Esophagus mucosa (tissue), 1 donor: Measurements from ENCODE around the gene VAMP8. TPM values are rescaled to one million over a fixed set of nuclear protein-coding genes. Genes with fewer than 3 reads are reported as not detected.
A peak's percentile ranks its signal among the peaks of the same experiment; 100 is the strongest.
"Not testable (repeated sequence)": the region's sequence is repeated elsewhere in the genome, so short reads cannot be mapped to it uniquely, and the experiment has no call there.

ENCODE experiments used
- ATAC-seq: fragments of 200-7000 bp; cut with Tn5 transposase; one replicate; pipeline ENCODE4 v1.9.1; 2020
- total RNA-seq: library from RNA; stranded (reverse); gene quantifications from one replicate; pipeline ENCODE4 v1.2.4, GENCODE V29; 2023
- donor health status: DM: yes; HTN: yes; CAD: no.

Gene VAMP8
- total RNA-seq, result 264 TPM

DNA sequence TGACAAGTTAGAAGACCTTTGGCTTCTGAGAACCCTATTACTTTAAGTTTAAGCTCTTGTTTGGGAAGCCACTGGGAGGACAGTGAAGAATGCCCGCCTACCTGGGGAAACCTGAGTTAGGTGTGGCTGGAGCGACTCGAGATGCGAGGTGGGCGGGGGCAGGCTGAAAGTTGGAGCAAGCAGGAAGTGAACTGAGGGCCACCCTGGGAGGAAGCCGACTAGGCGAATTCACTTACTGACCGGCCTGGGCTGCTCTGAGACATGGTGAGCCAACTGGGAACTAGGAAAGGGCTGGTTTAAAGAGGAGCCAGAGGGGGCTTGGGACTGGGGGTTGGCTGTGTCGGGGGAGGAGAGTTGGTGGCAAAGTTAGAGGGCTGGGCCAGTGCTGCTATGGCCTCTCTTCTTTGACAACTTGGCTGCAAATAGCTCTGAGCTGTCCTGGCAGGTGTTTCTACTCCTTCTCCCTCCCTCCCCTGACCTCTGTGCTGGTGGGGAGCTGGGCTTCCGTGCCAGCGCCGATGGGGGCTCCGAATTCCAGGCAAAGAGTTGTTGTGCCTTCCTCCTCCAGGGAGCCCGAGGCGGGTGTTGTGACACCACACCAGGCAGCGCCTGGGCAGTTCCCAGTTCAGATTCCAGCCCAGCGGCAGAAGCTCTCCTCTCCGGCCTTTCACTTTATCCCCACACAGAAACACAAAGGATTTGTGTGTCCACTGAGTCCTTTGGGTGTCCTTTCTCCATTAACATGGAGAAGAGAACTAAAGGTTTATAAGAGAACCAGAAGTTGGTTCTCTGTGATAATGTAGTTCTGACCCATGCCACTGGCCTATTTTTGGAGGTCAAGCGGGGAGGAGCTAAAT lies at the start of gene VAMP8:
TSS of gene VAMP8 (plus strand) at position 201 of the 857 bp plus-strand sequence. CDS start at position 262, 61 bp downstream.
- ATAC-seq, result peak; percentile 91

DNA sequence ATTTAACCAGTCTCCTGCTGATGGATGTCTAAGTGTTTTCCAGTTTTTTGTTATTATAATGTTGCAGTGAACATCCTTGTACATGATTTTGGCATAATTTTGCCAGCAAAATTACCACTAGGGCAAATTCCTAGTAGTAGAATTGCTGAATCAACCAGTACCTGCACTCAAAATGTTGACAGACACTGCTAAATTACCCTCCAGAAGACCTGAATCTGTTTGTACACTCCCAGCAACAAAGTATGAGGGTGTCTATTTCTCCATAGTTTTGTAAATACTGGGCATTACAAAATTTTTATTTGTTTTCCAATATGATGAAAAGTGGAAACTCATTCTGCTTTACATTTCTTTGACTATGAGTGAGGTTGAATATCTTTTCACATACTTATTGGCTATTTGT lies 49.6 kb upstream of the VAMP8 start:
- ATAC-seq, result no peak

GRCh38 chr2:85528355-85528754 lies 49.0 kb upstream of the VAMP8 start:
- ATAC-seq, result no peak

- no peak for ATAC-seq
Observed at GRCh38 chr2:85529809-85530208, 47.6 kb upstream of the VAMP8 start.

GRCh38 chr2:85531589-85531988 lies 45.8 kb upstream of the VAMP8 start:
- peak; percentile 29 for ATAC-seq

- no peak for ATAC-seq
Observed at GRCh38 chr2:85534099-85534498, 43.3 kb upstream of the VAMP8 start.

GRCh38 chr2:85534881-85535280 lies 42.5 kb upstream of the VAMP8 start:
- no peak for ATAC-seq

DNA sequence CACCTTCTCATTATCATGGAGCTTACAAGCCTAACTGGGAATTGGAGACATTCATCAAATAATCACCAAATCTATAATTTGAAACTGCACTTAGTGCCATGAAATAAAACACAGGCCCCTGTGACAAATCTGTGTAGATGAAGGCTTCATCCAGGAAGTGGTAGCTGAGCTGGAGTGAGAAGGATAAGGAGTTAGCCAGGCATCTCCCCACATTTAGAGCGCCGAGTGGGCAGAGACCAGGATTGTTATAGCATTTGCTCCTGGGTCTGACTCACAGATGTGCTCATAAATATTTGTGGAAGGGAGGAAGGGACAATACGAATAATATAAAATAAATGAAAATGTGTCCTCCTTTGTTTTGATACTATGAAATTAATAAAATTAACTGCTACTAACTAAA lies 40.9 kb upstream of the VAMP8 start:
- ATAC-seq, result no peak

- ATAC-seq, result peak; percentile 0
Observed at GRCh38 chr2:85537600-85538506, 39.5 kb upstream of the VAMP8 start.

- ATAC-seq, result peak; percentile 88
Observed at GRCh38 chr2:85538507-85539360, 38.7 kb upstream of the VAMP8 start, which contains the start of gene MAT2A. MAT2A (plus strand) TSS chr2:85539168; CDS start chr2:85539288, 120 bp downstream.

GRCh38 chr2:85539361-85540132 lies 37.8 kb upstream of the VAMP8 start:
- peak; percentile 70 for ATAC-seq

- ATAC-seq, result no peak
Observed at GRCh38 chr2:85540133-85540648, 37.2 kb upstream of the VAMP8 start.

DNA sequence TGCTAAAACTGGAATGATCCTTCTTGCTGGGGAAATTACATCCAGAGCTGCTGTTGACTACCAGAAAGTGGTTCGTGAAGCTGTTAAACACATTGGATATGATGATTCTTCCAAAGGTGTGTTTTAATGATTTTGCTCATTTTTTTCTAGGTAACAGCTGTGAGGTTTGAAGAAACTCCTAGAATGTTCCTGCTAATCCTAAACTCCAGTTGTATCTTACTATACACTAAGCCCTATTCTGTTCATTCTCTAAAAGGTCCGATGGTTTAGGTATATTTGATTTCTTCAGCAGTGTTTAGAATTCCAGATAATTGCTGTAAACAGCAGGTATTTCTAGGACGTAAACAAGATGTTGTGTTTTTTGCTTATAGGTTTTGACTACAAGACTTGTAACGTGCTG lies 36.1 kb upstream of the VAMP8 start:
- ATAC-seq, result no peak

- ATAC-seq, result no peak
Observed at GRCh38 chr2:85541753-85542457, 35.5 kb upstream of the VAMP8 start.

DNA sequence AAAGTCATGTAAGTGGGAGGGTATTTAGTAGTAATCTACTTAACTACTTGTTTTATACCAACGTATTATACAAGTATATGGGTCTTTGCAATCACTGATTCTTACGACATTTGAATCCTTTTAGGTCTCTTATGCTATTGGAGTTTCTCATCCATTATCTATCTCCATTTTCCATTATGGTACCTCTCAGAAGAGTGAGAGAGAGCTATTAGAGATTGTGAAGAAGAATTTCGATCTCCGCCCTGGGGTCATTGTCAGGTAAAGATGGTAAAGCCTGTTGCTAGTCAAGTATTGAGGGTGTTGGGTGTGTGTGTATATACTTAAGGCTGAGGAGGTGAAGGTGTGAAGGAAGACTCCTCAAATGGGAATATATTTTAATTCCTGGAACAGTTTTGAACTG lies 34.6 kb upstream of the VAMP8 start:
- no peak for ATAC-seq

DNA sequence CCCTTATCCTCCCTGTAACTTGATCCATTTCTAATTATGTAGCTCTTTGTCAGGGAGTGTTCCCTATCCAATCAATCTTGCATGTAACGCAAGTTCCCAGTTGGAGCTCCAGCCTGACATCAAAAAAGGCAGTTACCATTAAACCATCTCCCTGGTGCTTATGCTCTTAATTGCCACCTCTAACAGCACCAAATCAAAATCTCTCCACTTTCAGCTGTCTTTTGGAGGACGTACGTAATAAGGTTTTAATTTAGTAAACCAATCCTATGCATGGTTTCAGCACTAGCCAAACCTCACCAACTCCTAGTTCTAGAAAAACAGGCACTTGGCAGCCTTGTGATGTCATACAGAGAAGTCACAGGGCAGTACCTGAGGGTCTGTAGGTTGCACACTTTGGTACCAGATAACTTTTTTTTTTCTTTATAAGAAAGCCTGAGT lies 33.1 kb upstream of the VAMP8 start:
- not testable (repeated sequence) for ATAC-seq

DNA sequence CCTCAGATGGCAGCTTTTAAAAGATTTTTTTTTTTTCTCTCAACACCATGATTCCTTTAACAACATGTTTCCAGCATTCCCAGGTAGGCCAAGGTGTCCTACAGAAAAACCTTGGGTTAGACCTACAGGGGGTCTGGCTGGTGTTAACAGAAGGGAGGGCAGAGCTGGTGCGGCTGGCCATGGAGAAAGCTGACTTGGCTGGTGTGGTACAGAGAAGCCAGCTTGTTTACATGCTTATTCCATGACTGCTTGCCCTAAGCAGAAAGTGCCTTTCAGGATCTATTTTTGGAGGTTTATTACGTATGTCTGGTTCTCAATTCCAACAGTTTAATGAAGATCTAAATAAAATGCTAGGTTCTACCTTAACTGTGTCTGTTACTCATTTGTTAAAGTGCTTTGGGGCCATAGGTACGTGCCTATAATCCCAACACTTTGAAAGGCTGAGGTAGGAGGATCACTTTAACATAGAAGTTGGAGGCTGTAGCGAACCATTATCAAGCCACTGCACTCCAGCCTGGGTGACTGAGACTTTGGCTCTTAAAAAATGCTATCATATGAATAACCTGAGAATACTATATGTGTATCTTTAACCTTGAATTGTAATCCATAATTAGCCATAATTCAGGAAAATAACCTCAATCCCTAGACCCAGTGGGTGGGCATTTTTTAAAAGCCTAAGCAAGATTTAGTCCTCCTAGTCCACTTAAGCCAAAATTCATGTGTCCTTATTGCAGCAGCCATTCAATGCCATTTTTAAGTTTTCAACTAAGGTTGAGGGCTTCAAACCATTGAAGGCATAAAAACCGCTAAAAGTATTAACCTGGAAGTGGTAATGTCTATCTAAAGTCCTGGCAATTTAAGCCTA lies 32.2 kb upstream of the VAMP8 start:
- ATAC-seq, result not testable (repeated sequence)

DNA sequence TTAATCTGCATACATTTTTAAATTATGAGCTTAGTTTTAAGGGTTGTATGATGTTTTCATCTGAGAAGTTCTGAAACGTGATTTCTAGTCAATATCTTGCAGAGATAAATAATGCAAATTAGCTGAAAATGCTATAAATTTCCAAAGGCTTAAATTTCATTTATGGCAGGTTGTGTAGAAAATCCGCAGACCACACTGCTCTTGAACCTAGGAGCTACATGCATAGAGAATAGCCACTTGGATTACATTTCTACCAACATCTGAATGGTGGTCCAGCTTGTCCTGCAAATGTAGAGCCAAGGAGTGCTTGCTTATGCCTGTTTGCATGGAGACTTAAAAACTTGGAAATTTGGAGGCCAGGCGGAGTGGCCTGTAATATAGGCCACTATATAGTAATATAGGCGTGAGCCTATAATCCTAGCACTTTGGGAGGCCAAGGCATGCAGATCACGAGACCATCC lies 31.6 kb upstream of the VAMP8 start:
- peak; percentile 25 for ATAC-seq

DNA sequence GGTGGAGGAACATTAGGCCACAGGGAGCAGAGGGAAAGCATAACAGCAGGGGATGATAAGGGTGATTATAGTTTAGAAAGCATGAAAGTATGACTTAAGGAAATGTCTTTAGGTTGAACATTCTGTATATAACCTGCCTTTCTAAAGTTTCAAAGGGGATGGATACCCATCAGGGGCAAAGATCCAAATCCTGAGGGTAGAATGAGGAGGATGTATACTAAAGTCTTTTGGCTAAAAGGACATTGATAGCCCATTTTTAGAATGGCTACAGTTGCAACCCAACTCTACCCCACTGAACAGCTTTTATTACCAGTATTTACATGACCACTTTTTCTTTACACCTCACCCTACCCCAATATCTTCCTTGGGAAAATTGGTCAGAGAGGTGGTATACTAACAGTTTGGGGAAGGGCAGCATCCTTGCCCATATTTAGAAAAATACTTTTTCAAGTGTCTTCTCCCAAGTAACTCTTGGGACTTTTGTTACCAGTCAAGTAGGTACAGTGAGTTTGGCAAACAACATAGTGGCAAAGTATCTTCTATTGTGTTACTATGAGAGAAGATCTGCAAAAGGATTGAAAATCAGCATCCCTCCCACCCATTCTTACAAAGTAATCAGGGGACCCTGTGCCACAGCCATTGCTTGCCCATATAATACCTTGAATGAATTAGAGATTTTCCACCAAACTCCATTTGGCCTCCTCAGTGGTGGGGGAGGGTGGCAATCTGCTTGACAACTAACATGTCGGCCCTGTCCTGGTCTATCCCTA lies 30.1 kb upstream of the VAMP8 start:
- no peak for ATAC-seq
